C4-2B (cell line): ENCODE data around the gene NMNAT3.

Experiments used
- ZFX ChIP-seq: fragments of 450-650 bp; IDR thresholded peaks from 2 replicates; pipeline ENCODE4 v1.6.1; 2017
- TF ChIP-seq, protein P1 (sequence below): fragments of 450-650 bp; conservative IDR thresholded peaks from 2 replicates; pipeline ENCODE4 v1.5.1; 2017; ENCODE audit warnings: mild to moderate bottlenecking

DNA sequence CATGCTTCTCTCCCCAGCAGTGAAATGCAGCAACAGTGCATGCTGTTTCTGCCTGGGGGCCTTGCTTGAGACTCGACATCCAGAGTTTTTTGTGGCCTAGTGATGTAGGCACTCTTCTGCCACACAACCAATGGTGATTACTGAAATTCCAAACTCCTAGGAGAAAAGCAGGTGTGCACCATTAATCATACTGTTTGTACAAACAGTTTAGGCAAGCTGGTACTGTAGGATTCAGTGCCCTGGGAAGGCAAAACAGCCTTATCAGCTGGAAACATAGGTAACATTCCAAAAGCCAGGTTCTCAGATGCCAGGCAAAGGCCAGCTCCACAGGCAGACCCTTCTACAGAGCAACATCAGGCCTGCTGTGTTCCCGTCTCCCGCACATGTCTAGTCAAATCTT lies 120.7 kb downstream of the NMNAT3 start:
- TF ChIP-seq, protein P1, sequence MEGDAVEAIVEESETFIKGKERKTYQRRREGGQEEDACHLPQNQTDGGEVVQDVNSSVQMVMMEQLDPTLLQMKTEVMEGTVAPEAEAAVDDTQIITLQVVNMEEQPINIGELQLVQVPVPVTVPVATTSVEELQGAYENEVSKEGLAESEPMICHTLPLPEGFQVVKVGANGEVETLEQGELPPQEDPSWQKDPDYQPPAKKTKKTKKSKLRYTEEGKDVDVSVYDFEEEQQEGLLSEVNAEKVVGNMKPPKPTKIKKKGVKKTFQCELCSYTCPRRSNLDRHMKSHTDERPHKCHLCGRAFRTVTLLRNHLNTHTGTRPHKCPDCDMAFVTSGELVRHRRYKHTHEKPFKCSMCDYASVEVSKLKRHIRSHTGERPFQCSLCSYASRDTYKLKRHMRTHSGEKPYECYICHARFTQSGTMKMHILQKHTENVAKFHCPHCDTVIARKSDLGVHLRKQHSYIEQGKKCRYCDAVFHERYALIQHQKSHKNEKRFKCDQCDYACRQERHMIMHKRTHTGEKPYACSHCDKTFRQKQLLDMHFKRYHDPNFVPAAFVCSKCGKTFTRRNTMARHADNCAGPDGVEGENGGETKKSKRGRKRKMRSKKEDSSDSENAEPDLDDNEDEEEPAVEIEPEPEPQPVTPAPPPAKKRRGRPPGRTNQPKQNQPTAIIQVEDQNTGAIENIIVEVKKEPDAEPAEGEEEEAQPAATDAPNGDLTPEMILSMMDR: no peak
- no peak for TF ChIP-seq ZFX
